Endometrial microvascular endothelial cells (primary cell): ENCODE measurements around the gene MIA. TPM values are rescaled to one million over a fixed set of nuclear protein-coding genes. Genes with fewer than 3 reads are reported as not detected.
"Not testable (repeated sequence)": the region's sequence is repeated elsewhere in the genome, so short reads cannot be mapped to it uniquely, and the experiment has no call there.

Source experiments
- in situ Hi-C: cut with HindIII; loops from 2 replicates; pipeline ENCODE4 v1.10.0; 2017; ENCODE audit warnings: low sequenced_read_pairs, low pct_unique_long_range_greater_than_20kb; ENCODE audit errors: inconsistent ontology term
- total RNA-seq: library from RNA; depleted of rRNA; stranded (reverse); fragments of >200 nt; gene quantifications from one replicate; pipeline ENCODE4 v1.2.3, GENCODE V29; 2015; ENCODE audit errors: inconsistent ontology term

Gene MIA
- total RNA-seq, 1 donor from 2014 or later, result not detected

GRCh38 chr19:40776932-40777644 is 1.8 kb downstream of the MIA start:
- in situ Hi-C loops, result no loop called here

DNA sequence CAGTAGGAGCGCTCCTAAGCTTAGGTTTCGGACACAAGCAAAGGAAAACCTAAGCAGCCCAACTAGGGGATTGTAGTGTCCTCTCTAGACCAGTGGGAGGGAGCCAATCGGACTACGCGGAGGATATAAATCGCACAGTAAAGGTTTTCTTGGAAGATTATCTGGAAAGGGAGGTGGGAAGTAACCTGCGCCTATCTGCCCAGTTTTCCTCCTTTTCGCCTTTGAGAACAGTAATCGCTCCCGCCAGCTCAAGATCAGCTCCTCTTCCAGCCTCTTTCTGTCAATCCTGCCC is 2.3 kb downstream of the MIA start:
- in situ Hi-C loops, result no loop called here

DNA sequence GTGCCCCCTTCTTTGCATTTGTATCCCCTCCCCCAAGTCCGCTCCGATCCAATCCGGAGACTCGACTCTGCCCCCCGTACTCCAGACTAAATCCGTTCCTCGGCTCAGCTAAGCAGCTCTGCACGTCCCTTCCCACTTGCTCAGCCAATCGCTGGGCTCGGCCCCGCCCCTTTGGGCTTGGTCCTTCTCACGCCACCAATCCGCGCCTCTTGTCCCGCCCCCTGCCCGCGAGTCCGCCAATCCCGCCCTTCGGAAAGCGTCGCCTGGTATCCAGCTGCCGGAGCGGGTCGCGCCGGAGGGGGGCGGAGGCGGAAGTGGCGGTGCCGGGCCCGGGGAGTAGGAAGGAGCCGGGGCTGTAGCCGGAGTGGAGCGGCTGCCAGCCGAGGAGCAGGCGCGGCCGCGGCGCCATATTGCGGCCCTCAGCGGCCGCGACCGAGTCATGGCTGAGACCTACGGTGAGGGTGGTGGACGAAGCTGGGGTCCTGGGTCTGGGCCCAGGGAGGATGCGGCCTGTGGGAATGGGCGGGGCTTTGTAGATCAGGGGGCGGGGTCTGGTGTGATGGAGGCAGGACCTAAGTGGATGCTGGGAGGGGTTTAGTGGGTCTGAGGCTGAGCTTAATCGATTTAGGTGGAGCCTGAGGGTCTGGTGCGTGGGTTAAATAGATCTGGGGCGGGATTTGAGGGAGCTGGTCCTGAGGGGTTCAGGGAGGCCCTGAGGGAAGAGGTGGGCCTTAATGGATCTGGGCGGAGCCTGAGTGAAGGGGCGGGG is 2.8 kb downstream of the MIA start, which contains the start of gene RAB4B:
Gene RAB4B (plus strand): TSS at position 311 of the 769 bp plus-strand sequence. CDS start 129 bp downstream, at position 440.
- in situ Hi-C loops, result no loop called here

GRCh38 chr19:40778706-40779284 is 3.5 kb downstream of the MIA start:
- in situ Hi-C loops, result no loop called here

GRCh38 chr19:40780582-40780981 is 5.3 kb downstream of the MIA start:
- in situ Hi-C loops, result no loop called here

- in situ Hi-C loops, result no loop called here
These were observed 5.8 kb downstream of the MIA start for GRCh38 chr19:40781140-40781539.

DNA sequence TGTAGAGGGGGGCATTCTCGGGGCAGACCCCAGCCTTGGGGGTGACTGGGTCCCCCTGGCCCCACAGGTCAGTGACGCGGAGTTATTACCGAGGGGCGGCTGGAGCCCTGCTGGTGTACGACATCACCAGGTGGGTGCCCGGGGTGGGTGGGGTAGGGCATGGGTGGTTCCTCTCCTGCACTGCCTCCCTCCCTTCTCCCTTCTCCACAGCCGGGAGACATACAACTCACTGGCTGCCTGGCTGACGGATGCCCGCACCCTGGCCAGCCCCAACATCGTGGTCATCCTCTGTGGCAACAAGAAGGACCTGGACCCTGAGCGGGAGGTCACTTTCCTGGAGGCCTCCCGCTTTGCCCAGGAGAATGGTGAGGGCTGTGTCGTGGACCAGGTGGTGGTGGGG is 8.4 kb downstream of the MIA start:
- in situ Hi-C loops, result no loop called here

GRCh38 chr19:40784146-40784545 is 8.8 kb downstream of the MIA start:
- in situ Hi-C loops, result not testable (repeated sequence)

DNA sequence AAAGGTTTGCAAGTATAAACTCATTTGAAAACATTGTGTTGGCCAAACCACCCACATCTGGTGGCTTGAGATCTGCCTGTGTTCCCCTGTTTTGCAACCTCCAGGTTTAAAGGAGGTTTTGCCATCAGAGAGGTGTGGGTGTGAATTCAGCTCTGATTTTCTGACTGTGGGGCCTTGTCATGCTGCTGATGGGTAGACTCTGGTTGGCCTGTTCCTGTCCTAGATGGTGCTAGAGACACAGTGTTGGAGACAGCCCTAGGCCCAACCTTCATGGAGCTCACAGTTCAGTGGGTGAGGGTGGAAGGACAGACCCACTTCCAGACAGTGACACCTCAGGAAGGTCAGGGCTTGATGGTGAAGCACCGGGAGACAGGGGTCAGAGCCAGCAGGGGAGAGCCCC is 10.2 kb downstream of the MIA start:
- in situ Hi-C loops, result no loop called here

DNA sequence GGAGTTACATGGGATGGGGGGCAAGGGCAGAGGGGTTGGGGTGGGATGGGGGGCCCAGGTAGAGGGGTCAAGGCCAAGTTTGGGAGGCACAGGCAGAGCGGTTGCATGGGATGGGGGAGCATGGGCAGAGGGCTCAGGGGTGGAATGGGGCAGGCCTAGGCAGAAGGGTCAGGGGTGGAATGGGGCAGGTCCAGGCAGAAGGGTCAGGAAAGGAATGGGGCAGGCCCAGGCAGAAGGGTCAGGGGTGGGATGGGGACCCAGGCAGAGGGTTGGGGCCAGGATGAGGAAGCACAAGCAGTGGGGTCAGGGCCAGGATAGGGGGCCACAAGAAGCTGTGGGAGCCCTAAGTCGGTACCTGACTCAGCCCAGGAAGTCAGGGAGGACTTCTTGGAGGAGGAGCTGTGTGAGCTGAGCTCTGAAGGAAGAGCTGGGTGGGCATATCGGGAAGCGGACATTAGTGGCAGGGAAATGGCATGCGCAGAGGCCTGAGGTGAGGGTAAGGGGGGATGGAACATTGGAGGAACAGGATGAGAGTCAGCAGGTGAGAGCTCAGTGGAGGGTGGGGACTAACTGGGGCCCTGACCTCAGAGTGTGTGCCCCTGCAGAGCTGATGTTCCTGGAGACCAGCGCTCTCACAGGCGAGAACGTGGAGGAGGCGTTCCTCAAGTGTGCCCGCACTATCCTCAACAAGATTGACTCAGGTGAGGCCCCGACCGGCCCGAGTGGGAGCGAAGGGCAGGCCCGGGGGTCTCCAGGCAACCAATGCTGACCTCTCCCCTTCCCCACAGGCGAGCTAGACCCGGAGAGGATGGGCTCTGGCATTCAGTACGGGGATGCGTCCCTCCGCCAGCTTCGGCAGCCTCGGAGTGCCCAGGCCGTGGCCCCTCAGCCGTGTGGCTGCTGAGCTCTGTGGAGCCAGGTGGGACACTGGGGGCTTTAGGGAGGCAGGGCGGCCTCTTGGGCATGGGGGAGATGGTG is 11.0 kb downstream of the MIA start:
- in situ Hi-C loops, result no loop called here

DNA sequence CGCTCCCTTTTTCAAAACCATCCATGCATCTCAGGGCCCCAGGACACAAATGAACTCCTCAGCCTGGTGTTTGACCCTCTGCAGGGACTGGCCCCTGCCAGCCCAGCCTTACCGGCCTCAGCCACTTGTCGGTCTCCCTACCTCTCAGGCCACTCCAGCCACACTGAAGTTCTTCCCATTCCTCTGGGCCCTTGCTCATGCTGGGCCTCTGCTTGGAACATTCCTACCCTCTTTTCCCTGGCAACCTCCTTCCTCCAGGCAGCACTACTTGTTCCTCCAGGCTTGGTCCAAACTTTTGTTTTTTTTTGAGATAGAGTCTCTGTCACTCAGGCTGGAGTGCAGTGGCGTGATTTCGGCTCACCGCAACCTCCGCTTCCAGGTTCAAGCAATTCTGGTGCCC is 16.0 kb downstream of the MIA start:
- in situ Hi-C loops, result no loop called here

GRCh38 chr19:40791996-40792395 is 16.7 kb downstream of the MIA start:
- in situ Hi-C loops, result no loop called here

GRCh38 chr19:40797166-40797962 is 22.0 kb downstream of the MIA start:
- in situ Hi-C loops, result no loop called here

- in situ Hi-C loops, result no loop called here
These were observed 22.8 kb downstream of the MIA start for GRCh38 chr19:40797963-40798682.

DNA sequence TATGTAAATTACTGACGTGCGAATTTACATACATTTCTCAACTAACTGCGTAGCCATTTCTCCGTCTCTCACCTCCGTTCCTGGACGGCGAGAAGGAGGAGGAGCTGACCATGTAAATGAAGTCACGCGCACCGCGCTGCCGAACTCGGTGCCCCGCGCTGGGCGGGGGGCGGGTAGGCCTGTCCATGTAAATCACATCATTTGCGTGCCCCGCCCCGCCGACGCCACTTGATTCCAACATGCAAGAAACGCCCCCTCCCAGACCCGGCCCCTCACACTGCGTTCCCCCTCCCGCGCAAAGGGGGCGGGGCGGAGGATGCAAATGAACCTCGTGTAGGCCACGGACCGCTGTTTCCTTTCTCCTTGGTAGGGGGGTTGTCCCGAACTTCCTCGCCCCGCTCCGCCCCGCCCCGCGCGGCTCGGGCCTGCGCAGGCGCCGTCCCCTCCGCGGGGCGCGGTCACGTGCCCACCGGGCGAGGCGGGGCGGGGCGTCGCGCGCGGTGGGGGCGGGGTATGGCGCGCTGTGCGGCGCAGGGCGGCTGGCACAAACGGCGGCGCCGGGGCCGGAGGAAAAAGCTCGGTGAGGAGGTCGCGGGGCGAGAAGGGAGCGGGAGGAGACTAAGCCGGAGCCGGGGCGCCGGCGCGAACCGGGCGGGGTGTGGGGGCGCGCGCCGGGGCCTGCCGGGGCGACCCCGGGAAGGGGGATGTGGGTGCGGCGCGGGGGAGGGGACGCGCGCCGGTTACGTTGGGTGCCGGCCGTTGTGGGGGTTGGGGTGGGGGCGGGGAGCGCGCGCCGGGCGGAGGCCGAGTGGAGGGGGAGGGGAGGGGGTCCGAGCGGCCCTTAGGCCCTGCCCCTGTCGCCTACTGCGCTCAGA is 23.6 kb downstream of the MIA start, which contains the start of gene EGLN2:
Gene EGLN2 (plus strand): TSS at position 509 of the 875 bp plus-strand sequence. CDS start 1,382 bp downstream, outside the sequence.
- in situ Hi-C loops, result no loop called here

GRCh38 chr19:40799558-40800338 is 24.4 kb downstream of the MIA start:
- in situ Hi-C loops, result no loop called here
